Measurements from ENCODE around the gene KRT75. TPM values are rescaled to one million over a fixed set of nuclear protein-coding genes. Genes with fewer than 3 reads are reported as not detected.

The KRT75 gene
- total RNA-seq, 1 donor from 2014 or later, result not detected

DNA sequence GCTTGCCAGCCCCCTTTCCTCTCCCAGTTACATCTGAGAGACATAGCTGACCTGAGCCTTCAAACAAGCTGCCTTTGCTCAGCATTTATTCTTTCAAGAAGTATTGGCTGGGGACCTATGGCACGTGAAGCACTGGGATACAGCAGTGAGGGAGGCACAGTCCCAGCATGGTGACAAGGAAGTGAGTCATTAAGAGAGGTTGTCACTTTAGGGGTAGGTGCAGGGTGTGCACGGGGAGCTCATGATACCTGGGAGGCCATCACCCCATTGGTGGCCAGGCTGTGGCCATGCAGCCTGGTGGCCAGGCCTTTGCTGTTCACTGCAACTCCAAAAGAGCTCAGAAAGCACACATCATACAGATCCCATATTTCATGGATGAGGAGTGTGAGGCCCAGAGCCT lies 5.7 kb upstream of the KRT75 start:
- no peak for DNase-seq (ENCODE audit: low spot score)

DNA sequence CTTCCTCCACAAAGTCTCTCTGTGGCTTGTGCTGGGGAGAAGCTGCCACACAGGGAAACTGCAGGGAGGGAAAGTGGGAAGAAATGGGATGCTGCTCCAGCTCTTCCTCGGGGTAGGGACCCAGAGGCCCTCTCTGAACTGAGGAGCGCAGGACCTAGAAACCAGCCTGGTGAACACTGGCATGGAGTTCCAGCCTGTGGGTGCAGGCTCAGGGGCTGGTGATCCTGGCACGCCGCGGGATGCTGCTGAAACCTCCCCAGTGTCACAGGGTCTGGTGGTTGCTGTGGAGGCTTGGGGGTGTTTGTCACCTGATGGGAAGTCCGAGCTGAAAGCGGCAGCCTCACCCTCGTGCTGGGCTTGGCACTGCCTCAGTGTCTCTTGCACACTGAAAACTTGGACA lies 5.2 kb upstream of the KRT75 start:
- DNase-seq (ENCODE audit: low spot score), result no peak

DNA sequence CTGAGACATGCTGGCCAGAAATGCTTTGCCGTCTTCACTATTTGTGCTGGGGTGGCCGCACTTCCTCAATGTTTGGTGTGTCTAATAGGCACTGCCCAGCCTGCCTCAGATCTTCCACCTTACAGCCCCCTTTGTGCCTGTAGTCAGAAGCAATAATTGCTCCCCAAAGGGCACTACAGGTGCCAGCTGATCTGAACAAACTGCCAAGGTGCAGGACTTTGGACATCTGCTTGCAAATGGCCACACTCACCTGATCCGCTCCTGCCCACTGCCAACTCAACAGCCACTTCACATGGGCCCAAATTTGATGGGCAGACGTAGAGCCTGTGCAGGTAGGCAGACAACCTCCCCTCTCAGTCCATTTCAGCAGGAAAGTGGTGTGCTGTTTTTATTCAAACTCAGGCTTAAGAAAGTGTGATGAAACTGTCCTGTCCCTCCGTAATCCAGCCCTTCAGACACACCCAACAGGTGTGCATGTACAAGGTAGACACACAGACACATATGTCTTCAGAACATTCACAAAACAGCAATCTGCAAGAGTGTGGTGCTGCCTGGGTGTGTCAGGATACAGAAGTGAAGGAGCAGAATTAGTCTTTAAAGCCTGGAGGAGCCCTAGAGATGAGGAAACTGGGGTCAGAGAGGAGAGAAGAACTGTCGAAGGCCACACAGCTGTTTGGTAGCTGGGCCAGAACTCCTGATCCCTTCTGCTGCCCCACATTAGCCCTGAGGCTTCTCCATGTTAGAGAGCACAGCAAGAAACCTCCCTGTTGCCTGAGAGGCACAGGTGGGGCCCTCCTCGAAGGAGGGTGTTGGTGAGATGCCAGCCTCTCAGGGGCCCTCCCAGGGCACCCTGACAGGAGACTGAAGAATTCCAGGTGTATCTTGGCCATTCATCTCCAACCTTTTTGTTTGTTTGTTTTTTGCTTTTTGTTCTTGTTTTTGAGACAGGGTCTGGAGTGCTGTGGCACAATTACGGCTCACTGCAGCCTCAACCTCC lies 4.4 kb upstream of the KRT75 start:
- no peak for DNase-seq (ENCODE audit: low spot score)

DNA sequence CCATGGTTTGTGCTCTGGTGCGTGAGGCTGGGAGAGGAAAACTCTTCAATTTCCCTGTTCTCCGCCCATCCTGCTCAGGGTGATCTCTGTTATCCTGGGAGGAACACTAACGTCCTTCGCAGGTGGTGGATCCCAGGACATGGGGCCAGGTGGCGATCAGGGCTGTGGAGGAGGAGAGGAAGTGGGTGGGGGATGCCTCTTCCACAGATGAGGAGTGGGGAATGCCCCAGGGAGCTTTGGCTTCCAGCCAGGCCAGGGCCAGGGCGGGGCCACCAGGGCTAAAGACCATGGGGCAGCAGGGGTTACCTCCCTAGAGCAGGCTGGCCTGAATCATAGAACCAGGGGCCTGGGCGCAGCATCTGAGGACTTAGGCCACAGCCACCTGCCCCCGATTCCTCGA lies 3.3 kb upstream of the KRT75 start:
- DNase-seq (ENCODE audit: low spot score), result no peak

DNA sequence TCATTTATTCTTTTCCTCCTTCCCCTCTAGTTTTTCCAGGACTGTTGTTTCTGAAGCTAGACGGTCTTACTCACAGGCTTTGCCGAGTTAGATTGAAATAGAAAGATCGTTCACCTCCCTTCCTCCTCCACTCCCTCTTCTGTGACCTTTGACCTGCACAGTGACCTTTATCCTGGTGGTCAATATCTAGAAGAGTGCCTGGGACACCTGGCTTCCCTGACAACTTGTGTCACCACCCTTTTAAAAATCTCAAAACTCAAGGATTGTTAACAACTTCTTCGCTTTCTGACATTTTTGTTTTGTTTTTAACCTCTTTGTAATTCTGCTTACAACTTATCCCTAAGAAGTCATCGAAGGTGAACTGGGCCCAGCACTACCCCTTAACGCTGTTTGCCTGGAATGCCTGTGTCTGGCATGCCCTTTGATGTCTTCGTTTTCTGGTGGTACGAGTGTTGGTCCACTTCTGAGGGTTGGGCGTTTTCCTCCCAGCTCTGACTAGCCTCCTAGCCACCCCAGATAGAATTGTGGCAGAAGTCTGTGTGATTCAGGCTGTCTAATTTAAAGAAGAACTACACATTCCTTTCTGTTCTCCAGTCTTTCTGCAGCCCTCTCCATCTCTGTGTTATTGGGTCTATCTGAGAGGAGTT lies 2.8 kb upstream of the KRT75 start:
- no peak for DNase-seq (ENCODE audit: low spot score)

DNA sequence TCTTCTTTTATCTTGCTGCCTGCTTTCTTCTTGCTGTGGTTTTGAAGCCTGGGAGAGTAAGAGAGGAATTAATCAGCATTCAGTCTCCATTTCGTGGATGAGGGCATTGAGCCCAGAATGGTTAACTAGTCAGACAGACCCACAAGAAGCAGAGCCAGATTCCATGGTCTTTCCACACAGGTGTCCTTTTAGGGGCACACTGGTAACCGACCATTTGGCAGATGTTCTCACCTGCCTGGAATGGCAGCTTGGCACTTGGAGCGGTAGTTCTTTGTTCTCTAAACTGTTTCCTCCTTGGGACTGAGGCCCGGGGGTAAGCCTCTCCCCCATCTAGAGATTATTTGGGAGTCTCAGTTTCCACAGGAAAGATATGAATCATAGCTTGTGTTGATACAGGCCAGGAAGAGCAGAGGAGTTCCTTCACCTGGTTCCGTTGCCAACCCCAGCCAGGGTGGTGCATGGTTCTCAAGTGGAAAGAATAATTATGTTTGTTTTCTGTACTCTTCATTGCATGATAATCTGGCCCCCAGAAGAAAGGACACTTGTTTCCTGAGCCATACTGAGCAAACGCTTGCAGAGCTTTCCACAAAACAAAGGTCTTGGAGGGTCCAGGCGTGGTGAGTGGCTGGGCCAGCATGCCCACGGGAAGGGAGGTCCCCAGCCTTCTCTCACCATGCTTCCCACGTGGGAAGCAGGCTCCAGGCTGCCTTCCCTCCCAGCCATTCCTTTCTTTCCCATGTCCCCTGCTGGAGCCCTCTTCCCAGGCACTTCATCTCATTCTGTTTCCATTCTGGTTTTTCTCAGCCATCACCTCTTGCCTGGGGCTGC lies 2.0 kb upstream of the KRT75 start:
- no peak for DNase-seq (ENCODE audit: low spot score)

DNA sequence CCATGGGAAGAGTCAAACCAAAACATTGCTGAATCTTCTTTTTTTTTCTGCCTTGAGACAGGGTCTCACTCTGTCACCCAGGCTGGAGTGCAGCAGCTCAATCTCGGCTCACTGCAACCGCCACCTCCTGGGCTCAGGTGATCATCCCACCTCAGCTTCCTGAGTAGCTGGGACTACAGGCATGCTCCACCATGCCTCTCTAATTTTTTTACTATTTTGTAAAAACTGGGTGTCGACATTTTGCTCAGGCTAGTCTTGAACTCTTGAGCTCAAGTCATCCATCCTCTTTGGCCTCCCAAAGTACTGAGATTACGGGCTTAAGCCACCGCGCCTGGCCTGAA lies 1.5 kb upstream of the KRT75 start:
- DNase-seq (ENCODE audit: low spot score), result no peak

DNA sequence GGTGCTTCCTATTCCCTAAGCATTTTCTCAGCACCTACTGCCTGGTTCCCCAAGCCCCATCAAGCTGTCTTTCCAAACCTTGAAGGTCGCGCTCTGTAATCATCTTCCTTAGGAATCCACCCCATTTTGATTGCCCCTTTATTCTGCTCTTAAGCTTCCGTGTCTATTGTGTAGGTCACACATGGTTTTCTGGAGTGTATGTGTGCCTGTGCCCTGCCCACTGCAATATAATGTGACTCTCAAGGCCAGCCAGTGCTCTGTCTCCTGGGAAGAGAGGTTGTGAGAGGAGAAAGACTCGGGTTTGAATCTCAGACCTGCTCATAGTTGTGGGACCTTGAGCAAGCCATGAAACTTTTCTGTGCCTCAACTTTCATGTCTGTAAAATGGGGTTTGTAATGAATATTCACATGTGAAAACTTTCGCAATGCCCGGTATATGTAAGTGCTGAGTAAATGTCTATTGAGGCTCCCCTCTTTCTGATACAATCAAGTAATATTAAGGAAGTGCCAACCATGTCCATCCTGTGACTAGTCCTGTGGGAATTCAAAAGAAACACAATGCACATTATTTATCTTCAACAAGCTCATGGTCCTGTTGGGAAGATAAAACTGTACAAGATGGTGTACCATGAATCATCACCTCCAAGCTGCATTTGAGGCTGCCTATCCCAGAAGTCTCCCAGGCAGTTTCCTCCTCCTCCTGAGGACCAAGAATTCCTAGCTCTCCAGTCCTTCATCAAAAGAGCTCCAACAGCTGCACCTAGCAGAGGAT lies 774 bp upstream of the KRT75 start:
- no peak for DNase-seq (ENCODE audit: low spot score)

DNA sequence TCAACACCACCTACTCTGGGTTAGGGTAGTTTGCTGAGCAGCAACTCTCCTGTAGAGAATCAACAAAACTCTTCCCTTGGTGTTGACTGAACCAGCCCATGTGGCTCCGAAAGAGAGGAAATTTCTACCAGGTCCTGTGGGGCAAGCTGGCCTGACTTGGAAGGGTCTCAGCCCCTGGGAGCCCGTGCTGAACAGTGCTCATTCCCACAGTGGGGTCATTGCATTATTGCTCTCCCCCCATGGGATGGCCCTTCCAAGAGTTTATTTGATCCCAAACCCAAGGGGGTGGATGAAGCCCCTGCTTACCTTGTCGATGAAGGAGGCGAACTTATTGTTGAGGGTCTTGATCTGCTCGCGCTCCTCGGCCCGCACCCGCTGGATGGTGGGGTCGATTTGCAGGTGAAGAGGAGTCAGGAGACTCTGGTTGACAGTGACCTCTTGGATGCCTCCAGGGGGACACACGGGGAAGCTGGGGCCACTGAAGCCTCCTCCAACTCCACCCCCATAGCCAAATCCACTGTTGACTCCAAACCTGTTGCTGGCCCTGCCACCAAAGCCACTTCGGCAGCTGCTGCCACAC lies 580 bp downstream of the KRT75 start:
- no peak for DNase-seq (ENCODE audit: low spot score)

DNA sequence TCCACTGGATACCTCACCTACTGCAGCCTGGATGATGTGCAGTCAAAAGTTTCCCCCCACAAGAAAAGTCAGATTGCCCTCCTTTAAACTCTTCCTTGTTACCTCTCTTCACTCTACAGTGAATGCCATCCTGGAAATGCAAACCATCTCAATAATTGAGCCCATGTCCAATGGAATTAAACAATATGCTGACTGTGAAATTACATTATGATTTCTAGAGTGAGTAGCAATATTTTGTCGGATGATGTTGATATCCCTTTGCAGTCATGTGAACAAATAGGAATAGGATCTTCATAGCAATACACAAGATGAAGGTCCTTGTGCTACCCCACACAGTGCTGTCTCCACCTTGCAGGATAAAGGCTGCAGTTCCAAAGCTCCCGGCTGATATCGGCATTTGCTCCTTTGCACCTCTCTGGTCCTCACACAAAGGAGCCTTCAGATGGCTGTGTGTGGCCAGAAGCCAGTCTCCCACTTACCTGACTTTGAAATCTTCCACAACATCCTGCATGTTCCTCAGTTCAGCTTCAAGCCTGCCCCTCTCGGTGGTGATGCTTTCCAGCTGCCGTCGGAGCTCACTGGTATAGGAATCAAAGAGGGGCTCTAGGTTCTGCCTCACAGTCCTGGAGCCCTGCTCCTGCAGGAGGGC lies 1.5 kb downstream of the KRT75 start:
- DNase-seq (ENCODE audit: low spot score), result no peak

DNA sequence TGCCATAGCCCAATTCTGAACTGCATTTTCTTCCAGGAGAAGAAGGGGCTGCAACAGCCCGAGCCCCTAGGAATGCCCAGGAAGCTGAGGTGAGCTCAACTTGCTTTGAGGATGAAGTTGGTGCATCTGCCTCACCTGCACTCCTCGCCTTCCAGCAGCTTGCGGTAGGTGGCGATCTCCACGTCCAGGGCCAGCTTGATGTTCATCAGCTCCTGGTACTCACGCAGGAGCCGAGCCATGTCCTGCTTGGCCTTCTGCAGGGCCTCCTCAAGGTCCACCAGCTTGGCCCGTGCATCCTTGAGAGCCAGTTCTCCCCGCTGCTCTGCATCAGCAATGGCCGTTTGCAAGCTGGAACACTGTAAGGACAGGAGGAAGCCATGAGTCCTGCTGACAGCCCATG lies 6.0 kb downstream of the KRT75 start:
- no peak for DNase-seq (ENCODE audit: low spot score)

DNA sequence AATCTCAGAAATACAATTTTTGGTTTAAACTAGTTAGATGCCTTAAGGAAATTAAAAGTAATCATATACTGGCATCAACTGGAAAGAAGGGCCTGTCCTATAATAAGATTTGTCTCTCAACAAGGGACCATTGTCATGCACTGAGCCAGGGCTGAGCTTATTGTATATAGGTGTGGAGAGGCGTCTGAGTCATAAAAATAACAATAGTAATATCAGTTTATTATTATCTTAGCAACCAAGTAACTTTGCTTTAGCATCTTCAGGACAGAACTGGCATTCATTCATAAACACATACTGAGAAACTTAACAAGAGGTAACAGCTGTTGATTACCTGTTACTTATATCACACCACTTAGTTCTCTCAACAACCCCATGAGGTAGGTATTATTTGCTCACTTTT lies 7.1 kb downstream of the KRT75 start:
- DNase-seq (ENCODE audit: low spot score), result no peak

DNA sequence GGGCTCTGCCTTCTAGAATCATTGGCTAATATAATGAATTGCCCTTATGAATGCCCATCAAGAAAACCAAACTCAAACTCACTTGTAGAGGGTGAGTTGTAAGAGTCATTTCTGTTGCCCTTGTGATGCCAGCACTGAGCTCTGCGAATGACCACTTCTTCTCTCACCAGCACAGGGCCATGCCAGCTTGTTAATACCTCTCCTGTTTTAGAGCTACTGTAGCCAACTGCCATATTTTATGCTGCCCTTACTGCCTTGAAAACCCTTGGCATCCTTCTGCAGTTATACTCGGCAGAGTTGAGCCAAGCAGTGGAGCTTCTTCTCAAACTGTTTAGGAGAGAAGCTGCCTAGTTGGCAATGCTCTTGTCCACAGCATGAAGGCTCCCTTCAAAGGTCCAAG lies 8.1 kb downstream of the KRT75 start:
- no peak for DNase-seq (ENCODE audit: low spot score)

DNA sequence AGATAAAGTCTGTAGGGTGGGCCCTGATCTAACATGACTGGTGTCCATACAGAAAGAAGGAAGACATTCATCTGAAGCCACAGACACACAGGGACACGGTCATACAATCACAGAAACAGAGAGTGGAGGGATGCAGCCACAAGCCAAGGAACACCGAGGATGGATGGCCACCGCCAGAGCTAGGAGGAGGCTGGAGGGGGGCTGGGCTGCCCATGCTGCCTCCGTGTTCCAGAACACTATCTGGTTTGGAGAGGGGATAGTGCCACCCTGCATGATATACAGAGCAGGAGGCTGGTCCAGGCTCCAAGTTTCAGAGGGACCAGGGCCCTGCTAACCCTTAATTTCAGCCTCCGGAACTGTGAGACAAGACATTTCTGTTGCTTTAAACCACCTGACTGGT lies 8.7 kb downstream of the KRT75 start:
- DNase-seq (ENCODE audit: low spot score), result no peak

DNA sequence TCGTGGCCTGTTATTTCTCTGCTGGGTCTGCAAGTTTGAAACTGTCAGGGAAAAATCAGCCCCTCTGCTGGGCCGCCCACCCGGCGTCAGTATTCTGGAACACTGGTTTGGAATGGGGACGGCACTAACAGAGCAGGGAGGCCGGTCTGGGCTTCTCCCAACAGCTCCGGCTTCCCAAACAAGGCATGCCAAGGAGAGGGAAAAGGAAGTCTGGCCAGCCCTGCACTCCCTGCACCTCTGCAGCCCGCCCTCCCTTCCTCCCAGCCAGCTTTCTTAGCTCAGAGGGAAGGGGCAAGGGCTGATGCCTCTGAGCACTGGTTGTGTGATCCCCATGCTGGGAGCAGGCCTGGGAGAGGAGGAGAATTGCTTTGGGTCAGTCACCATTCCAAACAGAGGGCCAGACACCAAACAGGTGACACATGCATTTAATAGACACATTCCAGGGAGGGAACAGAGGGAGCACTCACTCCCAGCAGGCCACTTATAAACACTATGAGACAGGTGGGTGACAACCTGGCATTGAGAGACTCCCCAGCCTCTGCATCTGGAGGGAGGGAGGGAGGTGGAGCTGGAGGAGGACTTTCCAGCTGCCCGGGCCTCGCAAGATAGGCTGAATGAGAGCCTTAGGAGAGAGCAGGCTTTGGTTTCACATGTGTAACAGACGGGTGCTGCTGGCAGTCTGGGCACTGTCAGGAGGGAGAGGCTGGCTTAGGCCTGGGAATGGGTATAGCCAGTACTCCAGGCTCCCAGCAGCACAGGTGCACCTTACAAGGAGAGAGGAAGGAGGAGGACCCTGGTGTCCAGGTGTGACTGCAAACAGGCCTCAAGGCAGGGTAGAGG lies 10.3 kb downstream of the KRT75 start:
- DNase-seq (ENCODE audit: low spot score), result no peak

DNA sequence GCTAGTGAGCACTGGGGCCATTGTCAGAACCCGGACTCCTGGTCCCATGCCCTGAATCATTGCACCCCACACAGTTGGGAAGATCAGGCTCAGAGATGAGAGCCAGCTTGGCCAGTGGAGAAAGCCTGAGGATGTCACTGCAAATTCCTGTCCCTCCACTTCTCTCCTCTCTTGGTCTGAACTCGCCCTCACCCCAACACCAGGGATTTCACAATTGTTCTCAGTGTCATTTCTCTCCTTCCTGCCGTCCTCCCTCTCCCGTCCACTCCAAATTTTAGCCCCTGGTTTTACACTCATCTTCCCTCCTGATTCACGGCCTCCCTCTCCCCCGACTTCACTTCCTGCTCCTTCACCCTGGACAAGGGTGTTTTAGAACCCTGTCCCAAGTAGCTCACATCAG lies 11.1 kb downstream of the KRT75 start:
- DNase-seq (ENCODE audit: low spot score), result no peak

DNA sequence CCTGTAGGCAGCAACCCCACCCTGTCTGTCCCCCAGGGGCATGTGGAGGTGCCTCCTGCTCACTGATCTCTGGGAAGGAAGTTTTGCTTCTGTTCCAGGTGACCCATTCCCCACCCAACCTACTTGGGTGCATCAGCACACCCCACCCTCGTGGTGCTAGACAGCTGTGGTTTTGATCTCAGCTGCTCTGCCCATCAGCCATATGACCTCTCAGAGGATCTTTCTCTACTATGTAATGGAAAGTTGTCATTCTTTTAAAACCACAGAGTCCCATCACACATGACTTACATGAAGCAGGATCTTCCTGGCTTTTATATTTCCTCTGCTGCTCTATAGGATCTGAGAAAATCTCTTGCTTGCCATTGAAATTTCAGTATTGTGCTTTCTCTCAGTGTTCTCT lies 14.5 kb downstream of the KRT75 start:
- DNase-seq (ENCODE audit: low spot score), result no peak

DNA sequence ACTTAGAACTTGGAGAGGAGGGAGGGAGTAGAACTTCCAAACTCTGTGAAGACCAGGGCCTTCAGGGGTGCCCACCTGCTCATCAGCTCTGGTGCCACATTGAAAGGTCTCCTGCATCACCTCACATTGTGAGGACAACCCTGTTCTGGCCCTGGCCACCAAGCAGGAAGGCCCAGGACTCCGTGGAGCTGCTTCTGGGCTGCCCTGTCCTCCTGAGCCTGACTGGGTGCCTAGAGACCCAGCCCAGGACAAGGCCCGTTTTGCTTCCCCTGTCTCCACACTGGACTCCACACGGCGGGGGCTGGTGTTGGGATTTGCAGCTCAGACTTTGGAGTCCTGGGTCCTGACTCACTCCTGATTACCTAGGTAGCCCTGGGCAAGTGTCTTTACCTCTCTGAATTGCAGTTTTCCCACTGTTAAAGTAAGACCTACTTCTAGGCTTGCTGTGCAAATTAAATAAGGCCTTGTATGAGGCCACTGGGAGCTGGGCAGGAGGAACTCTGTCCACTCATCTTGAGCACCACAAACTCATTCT lies 15.5 kb downstream of the KRT75 start:
- DNase-seq (ENCODE audit: low spot score), result no peak

DNA sequence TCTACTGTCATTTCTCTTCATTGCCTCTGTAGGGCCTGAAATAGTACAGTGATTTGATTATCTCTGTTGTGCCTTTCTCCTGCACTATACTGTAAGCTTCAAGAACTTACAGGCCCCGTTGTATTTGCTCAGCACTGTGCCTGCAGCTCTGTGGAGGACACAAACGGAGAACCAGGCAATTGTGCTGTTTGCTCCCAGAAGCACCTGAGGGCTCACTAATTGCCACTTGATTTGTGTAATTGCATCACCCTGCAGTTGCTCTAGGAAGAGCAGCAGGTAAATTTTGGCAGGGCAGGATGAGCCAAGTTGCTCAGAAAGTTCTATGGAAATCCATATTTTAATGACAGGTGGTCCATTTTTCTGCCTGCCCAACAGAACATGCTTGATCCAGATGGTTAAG lies 16.4 kb downstream of the KRT75 start:
- DNase-seq (ENCODE audit: low spot score), result no peak

DNA sequence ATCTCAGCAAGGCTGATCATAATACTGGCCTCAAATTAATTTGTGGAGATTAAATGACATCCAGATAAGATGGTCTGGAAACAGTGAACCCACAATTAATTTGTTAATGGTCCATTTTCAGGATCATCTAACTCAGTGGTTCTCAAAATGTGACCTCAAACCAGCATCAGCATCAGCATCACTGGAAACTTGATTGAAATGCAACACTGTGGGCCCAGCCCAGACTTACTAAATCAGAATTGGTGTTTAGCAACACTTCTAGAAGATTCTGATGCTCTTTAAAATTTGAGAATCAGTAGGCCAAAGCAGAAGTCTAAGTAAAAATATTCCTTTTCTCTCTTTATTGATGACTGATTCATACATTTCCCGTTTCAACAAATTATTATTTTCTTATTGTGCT lies 17.4 kb downstream of the KRT75 start:
- no peak for DNase-seq (ENCODE audit: low spot score)

Data from ureter (tissue), 1 donor.